ENCODE measurements around the gene DPH3.

Gene DPH3

DNA sequence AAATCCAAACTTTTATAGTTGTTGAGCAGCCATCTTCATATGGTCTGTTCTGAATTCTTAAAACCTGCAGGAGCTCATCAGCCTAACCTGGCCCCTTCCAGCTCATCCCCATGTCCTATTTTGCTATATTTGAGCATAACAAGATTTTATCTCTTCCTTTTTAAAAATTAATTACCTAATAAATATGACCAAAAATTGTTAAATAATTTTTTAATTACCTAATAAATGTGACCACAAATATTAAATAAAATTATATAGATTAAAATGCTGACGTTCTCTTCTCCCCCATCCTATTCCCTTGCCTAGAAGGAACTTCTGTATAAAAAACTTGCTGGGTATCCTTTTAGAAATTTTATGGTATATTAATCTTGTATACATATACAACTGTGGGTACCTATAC lies 44.0 kb upstream of the DPH3 start:
- Histone ChIP-seq H3K36me3 (ENCODE audit: low read depth) (peaks cover 13% of the 10 kb centered on the region), H3K4me1 (ENCODE audit: insufficient read depth, poor library complexity, severe bottlenecking) (no peaks in the 10 kb centered on the region), H3K4me3 (ENCODE audit: severe bottlenecking) (no peak overlapping the region), H3K27ac (ENCODE audit: poor library complexity, severe bottlenecking) (no peak overlapping the region), H3K9me3 (ENCODE audit: severe bottlenecking) (no peaks in the 10 kb centered on the region), H3K27me3 (ENCODE audit: insufficient read depth, poor library complexity, severe bottlenecking) (no peaks in the 10 kb centered on the region)
- TF ChIP-seq, protein P1, sequence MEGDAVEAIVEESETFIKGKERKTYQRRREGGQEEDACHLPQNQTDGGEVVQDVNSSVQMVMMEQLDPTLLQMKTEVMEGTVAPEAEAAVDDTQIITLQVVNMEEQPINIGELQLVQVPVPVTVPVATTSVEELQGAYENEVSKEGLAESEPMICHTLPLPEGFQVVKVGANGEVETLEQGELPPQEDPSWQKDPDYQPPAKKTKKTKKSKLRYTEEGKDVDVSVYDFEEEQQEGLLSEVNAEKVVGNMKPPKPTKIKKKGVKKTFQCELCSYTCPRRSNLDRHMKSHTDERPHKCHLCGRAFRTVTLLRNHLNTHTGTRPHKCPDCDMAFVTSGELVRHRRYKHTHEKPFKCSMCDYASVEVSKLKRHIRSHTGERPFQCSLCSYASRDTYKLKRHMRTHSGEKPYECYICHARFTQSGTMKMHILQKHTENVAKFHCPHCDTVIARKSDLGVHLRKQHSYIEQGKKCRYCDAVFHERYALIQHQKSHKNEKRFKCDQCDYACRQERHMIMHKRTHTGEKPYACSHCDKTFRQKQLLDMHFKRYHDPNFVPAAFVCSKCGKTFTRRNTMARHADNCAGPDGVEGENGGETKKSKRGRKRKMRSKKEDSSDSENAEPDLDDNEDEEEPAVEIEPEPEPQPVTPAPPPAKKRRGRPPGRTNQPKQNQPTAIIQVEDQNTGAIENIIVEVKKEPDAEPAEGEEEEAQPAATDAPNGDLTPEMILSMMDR (IDR thresholded peaks at IDR 0.05; ENCODE audit: poor library complexity, severe bottlenecking), result no peak
- DNase-seq (ENCODE audit: low spot score) (no peak), ATAC-seq (ENCODE audit: low read depth) (no peak)

DNA sequence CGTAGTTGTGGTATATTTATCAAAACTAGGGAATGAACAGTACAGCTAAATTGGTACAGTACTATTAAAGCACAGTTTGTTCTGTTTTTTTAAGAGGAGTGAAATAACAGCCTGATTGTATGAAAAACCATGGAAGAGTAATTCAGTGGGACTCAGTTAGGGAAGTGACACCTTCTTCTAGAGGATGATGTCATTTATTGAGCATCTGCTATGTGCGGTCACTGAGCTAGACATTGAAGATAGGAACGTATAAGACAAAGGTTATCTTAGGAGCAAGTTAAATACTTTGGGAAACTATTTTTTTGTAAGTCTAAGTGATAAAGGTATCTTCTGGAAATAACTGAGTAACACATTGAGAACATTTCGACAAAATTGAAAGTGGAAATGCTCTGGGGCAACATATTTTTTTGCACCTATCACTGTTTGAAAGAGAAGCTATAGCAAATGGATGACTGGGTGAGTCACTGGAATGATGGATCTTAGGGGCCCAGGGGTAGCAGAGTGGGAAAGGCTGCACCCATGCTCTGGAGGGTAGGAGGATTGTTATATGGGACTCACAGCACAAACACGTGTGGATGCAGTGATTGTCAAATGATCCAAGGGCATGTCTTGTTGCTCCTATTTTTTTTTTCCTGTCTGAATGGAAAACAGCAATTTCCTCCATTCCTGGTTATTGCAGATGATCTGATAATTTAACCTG lies 43.2 kb upstream of the DPH3 start:
- peaks cover 18% of the 10 kb centered on the region for H3K36me3 ChIP-seq (ENCODE audit: low read depth)
- TF ChIP-seq, protein P1 (IDR thresholded peaks at IDR 0.05; ENCODE audit: poor library complexity, severe bottlenecking), result no peak
- no peak overlapping the region for H3K27ac ChIP-seq (ENCODE audit: poor library complexity, severe bottlenecking)

DNA sequence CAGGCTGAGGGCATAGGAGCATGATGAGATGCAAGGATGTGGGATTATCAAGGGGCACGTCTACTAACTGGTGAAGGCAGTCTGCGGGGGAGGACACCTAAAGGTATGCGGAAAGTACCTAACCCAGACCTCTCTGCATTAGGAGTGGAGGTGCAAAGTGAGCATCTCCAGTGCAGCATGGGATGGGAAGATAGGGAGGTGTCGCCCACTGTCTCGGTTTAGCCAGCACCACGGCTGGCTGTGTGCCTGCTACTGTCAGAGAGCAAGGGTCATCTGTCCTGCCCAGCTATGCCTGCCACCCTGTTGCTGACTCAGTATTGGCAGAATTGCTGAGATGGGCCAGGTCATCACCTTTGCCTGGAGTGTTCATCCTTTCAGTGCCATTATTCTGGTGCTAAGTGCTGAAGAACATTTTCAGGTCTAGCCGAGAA lies 40.4 kb upstream of the DPH3 start:
- H3K4me1 ChIP-seq (ENCODE audit: insufficient read depth, poor library complexity, severe bottlenecking), result no peaks in the 10 kb centered on the region
- H3K4me3 ChIP-seq (ENCODE audit: severe bottlenecking), result no peak overlapping the region
- ATAC-seq (ENCODE audit: low read depth) (no peak), DNase-seq (ENCODE audit: low spot score) (no peak)
- no peak overlapping the region for H3K27ac ChIP-seq (ENCODE audit: poor library complexity, severe bottlenecking)
- no peaks in the 10 kb centered on the region for H3K9me3 ChIP-seq (ENCODE audit: severe bottlenecking)
- TF ChIP-seq, protein P1 (IDR thresholded peaks at IDR 0.05; ENCODE audit: poor library complexity, severe bottlenecking), result no peak
- H3K36me3 ChIP-seq (ENCODE audit: low read depth), result peaks cover 31% of the 10 kb centered on the region
- H3K27me3 ChIP-seq (ENCODE audit: insufficient read depth, poor library complexity, severe bottlenecking), result no peaks in the 10 kb centered on the region

More for the DNA sequence above, 43.2 kb upstream of the DPH3 start:
- no peaks in the 10 kb centered on the region for H3K9me3 ChIP-seq (ENCODE audit: severe bottlenecking)
- no peak for DNase-seq (ENCODE audit: low spot score)
- no peaks in the 10 kb centered on the region for H3K27me3 ChIP-seq (ENCODE audit: insufficient read depth, poor library complexity, severe bottlenecking)
- no peak for ATAC-seq (ENCODE audit: low read depth)
- H3K4me3 ChIP-seq (ENCODE audit: severe bottlenecking), result no peak overlapping the region
- H3K4me1 ChIP-seq (ENCODE audit: insufficient read depth, poor library complexity, severe bottlenecking), result no peaks in the 10 kb centered on the region

DNA sequence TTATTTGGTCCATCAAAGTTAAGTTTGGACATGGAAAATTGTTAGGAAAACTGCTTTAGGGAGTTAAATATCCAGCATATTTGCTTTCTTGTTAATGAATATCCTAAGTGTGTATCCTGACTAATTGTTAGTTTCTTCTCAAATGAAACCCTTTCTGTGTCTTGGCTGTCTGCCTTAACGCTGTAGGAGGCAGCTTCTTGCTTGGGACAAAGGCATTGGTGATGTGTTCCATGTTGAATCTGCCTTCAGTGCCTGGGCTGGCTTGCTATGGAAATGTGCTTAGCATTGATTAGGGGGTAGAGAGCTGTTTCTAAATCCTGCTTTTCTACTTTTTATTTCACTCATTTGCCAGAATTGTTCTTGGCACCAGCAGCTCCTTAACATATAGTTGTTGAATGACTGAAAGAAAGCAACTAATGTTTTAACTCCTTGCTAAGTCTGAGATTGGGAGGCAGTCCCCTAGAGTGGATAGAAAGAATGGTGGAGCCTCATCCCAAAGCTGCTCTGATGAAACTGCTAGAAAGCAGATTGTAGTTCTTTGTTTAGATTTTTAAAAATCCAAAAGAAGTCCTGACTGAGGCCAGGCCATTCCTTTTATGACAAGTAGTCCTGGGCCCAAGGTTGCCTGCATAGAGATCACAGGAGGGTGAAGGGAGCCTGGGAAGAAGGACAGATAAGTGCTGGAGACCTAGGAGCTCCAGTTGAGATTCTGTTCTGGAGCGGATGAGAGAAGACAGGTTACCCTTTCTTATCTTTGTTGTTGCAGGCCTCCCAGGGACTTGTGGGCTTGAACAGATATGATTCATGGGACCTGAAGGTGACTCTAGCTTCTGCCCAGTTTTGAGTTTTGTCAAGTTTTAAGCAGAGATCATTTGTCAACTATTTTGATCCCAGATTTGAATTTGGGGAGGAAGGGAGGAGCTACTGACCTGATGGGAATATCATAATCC lies 39.6 kb upstream of the DPH3 start:
- ATAC-seq (ENCODE audit: low read depth) (no peak), DNase-seq (ENCODE audit: low spot score) (no peak)
- Histone ChIP-seq H3K4me3 (ENCODE audit: severe bottlenecking) (no peak overlapping the region), H3K27me3 (ENCODE audit: insufficient read depth, poor library complexity, severe bottlenecking) (no peaks in the 10 kb centered on the region), H3K27ac (ENCODE audit: poor library complexity, severe bottlenecking) (no peak overlapping the region), H3K4me1 (ENCODE audit: insufficient read depth, poor library complexity, severe bottlenecking) (no peaks in the 10 kb centered on the region), H3K36me3 (ENCODE audit: low read depth) (peaks cover 35% of the 10 kb centered on the region), H3K9me3 (ENCODE audit: severe bottlenecking) (no peaks in the 10 kb centered on the region)
- TF ChIP-seq, protein P1 (IDR thresholded peaks at IDR 0.05; ENCODE audit: poor library complexity, severe bottlenecking), result no peak

All from RWPE2 (cell line).